Esophagus mucosa (tissue), 1 donor: ENCODE data around the gene PCSK6. TPM values are rescaled to one million over a fixed set of nuclear protein-coding genes. Genes with fewer than 3 reads are reported as not detected.

Experiments
- ATAC-seq: fragments of 200-7000 bp; cut with Tn5 transposase; one replicate; pipeline ENCODE4 v1.9.1; 2020
- total RNA-seq: library from RNA; stranded (reverse); gene quantifications from one replicate; pipeline ENCODE4 v1.2.4, GENCODE V29; 2023
- donor health status: DM: yes; HTN: yes; CAD: no.

The PCSK6 gene
- total RNA-seq, result 6.7 TPM

- ATAC-seq, result peak; percentile 49
Observed at GRCh38 chr15:101489599-101490407, at the start of gene PCSK6. Gene PCSK6, minus strand, starts transcription at chr15:101489707. Its CDS starts 37 bp downstream, at chr15:101489670.

DNA sequence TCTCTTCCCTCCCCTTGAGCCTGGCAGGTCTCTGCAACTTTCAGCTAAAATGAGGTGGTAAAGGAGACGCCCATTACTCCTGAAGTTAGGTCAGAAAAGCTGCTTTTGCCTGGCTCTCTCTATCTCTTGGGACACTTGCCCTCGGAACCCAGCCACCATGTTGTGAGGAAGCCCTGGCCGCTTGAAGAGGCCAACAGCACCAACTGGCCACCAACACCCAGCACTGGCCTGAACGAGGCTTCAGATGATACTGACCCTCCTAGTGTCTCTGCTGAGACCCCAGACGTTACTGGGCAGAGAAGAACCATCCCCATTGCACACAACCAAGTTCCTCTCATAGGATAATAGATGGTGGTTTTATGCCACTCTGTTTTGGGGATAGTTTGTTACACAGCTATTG lies 49.5 kb upstream of the PCSK6 start:
- ATAC-seq, result no peak

GRCh38 chr15:101538177-101538576 lies 48.7 kb upstream of the PCSK6 start:
- ATAC-seq, result no peak

GRCh38 chr15:101537483-101538080 lies 48.1 kb upstream of the PCSK6 start:
- no peak for ATAC-seq

DNA sequence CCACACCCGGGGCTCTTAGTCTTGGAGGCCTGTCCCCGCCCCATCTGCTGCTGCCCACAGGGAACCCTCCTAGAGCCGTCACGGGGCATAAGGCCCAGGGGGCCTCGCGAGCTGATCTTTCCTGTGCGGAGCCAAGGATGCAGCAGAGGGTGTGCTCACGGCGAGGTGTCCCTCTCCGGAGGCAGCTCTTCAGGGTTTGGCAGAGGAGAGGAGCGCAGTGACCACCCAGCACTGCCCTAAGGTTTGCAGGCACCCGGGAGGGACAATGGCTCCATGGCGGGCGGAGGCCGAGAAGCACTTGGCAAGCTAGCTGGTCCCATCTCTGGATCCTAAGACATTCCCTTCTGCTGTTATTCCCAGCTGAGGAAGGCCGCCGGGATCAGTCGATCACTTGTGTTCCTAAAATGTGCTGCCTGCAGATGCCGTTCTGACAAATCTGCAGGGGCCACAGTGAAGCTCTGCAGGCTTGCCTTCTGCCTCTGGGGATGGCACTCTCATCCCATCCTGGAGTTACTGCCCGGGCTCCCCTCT lies 47.4 kb upstream of the PCSK6 start:
- ATAC-seq, result no peak

DNA sequence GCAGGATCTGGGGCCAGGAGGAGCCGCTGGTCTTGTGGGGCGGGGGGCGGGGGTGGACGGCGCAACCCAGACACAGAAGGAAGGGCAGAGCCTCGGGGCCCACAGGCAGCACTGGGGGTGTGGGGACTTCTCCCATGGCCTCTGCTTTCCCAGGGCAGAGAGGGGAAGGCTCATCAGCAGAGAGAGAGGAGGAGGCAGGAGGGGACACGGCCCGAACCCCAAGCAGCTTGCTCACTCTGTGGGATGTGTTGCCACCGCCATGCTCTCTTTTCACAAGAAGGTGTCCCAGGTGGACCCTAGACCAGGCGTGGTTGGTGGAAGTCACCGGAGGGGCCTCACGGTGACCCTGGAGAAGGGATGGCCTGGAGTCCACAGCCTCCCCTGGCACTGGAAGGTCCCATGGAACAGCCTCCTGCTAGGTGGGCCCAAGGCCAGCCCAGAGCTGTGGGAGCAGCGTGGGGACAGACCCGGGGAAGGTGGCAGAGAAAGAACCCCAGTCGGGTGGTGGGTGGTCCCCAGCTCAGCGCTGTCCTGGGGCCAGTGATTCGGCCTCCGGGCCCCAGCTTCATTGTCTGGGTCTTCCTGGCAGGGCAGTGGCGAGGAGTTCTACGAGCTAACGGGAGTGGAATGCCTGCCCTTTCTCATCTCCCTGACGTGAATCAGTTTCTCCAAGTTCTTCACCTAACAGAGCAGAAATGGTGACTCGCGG lies 46.8 kb upstream of the PCSK6 start:
- ATAC-seq, result no peak

GRCh38 chr15:101535170-101535902 lies 45.8 kb upstream of the PCSK6 start:
- ATAC-seq, result no peak

DNA sequence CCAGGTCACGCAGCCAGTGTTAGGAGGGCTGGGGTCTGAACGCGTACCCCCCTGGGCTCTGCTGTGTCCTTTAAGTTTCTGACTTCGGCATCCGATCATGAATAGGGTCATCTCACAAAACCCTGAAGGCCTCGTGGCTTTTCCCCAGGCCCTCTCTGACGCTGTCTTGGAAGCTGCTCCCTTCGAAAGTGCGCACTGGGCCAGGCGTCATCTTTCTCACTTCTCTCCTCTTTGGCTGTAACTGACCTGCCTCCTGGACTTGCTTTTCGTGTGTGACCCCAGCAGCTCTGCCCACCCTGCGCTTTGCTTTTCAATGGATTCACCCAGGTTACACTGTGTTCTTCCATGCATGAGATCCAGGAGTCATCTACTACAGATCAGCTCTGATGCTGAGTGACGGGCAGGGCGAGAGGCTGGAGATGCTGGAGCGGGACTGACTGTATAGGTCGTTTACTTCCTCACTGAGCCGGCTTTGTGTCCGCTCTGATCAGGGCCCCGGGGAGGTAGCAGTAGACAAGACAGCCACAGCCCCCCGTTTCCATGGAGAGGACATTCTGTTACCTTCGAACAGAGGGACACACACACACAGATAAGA lies 45.0 kb upstream of the PCSK6 start:
- no peak for ATAC-seq

DNA sequence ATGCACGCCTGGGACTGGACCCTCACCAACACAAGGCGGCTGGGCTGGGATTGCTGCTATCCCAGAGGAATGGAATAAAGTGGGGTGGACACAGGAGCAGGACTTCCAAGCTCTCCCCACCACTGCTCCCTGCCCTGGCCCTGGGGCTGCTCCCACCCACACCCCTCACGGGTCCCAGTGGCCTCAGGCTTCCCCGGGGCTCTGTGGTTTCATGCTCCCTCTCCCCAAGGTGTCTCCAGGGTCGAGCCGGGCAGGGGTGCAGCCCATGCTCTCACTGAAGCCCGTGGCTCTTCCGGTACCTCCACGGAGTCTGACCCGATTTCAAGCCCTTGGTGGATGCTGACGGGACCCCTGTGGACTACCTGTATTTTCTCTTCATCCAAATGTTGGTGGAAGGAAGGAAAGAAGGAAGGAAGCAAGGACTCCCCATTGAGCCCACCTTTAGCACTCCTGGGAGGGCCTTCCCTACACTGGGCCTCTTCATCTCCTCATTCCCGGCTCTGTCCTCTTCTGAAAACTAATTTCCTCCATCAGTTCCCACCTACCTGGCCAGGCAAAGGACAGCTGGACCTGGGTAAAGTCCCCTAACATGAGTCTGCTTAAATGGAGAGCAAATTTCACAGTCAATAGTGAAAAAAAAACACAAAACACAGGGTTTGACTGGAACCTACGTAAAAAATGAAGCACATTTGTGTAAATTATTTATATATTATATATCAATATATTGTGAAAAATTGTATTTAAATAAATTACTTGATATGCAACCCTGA lies 44.0 kb upstream of the PCSK6 start:
- no peak for ATAC-seq

DNA sequence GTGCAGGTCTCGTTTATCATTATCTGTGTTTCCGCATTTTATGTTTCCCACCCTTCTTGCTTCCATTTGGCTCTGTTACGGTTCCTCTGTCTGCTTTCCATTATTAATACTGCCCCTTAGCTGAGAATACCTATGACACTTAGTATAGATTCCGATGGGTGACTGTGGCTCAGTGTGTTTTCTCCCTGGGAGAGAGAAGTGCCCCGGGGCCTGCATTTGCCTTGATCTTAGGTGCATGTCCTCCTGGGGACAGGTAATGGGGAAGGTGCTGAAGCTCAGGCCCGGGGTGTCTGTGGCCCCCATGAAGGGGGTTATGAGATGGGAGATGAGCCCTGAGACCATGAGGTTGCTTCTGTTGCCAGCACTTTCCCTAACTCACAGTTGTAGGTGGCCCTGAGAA lies 43.4 kb upstream of the PCSK6 start:
- ATAC-seq, result no peak

GRCh38 chr15:101531170-101531569 lies 41.7 kb upstream of the PCSK6 start:
- no peak for ATAC-seq

DNA sequence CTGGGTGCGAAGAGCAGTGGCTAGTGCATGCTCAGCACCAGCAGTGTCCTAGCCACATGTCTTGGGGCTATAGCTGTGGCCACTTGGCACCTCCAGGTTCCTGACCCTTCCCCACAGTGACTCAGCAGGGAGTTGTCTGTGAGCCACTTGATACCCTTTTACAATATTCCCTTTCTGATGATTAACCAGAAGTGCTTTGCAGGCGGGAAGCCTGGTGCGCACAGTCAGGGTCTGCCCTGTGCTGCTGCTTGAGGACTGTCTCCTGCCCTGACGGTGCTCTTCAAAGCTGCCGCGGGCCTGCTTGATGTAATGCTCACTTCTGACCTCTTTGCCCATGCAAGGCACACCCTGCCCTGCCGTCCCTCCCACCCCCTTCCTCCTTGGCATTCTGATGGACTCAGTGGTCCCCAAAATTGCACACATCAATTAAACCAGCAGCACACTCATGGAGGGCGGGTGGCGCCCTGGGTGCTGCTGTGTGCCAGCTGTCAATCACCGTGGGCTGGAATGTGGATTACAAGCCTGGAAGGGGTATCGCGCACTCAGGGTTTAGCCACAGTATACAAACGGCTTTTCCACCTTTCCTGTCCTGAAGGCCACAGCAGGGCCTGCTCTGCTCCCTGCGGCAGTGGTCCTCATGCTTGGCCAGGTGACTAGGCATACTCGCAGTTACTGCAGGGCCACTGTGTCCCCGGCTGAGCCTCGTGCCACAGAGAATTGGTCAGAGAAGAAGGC lies 40.9 kb upstream of the PCSK6 start:
- ATAC-seq, result no peak

DNA sequence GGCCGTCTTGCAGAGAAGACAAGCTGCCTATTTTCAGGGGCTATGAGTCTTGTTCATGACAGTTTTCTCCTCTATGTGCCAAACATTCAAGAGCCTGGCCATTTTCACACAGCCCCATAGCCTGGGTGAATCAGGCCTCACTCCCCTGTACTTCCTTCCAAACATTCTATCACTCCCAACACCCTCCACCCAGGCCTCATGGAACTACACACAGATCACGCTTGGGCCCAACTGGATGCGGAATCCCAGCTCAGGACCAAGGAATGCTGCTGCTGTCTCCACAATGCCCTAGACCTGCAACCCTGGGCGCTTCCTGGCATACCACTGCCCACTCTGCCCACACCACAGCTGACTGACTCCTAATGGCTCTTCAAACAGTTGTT lies 39.4 kb upstream of the PCSK6 start:
- ATAC-seq, result no peak

- ATAC-seq, result peak; percentile 13
Observed at GRCh38 chr15:101528108-101528916, 38.8 kb upstream of the PCSK6 start.

- ATAC-seq, result no peak
Observed at GRCh38 chr15:101526890-101527289, 37.4 kb upstream of the PCSK6 start.

- no peak for ATAC-seq
Observed at GRCh38 chr15:101526442-101526841, 36.9 kb upstream of the PCSK6 start.

- ATAC-seq, result no peak
Observed at GRCh38 chr15:101526021-101526420, 36.5 kb upstream of the PCSK6 start.

DNA sequence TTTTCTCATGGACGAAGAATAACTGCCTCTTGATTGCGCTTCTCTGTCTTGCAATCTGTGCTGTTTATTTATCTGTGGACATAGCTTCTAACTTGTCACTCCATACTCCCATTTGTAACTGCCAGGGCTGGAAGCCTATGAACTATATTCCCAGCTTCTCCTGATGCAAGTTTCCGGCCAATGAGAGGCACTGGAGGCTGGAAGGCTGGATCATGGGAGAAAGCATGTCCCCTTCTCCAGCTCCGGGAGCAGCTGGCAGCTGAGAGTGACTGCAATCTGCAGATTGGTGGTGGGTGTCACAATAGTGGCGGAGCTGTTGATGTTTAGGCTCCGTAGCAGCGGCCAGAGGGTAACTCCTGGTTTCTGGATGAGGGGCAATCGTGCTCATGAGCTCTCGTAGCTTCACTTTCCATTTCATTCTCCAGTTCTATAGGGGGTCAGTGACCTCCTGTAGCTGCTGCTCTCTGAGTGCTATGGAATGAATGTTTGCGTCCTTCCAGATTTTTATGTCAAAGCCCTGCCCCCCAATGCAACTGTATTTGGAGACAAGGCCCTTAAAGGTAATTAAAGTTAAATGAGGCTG lies 35.7 kb upstream of the PCSK6 start:
- no peak for ATAC-seq

DNA sequence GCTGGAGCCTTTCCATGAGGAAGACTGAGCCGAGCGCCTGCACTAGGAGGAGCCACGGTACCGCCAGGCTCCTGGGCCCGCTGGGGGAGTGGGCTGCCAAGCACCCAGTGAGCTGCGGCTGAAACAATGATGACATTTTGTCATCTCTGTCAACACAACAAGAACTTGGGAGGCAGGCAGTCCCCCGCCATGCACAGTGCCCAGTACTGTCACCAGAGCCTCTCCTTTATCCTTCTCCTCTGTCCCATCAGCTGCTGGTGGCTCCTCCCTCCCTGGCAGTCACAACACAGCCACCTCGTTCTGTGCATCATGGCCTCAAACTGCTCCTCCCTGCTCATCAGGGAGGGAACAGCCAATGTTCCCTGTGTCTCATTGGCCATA lies 34.0 kb upstream of the PCSK6 start:
- ATAC-seq, result no peak
